ENCODE measurements around the gene ANKLE2.

- TF ChIP-seq CTCF (IDR thresholded peaks at IDR 0.05; ENCODE audit: low read depth, low read length) (no peak), EZH2phosphoT487 (IDR thresholded peaks at IDR 0.05; ENCODE audit: low read depth) (no peak)
Observed at GRCh38 chr12:132761032-132761920, at the start of gene ANKLE2.

Measured in OCI-LY3 (cell line).